Left ventricle myocardium inferior (tissue), 1 donor: Measurements from ENCODE around the gene OR5H1. TPM values are rescaled to one million over a fixed set of nuclear protein-coding genes. Genes with fewer than 3 reads are reported as not detected.

Source experiments
- DNase-seq: peaks from one replicate; pipeline ENCODE4 v3.0.0-alpha.2; 2020
- H3K27ac ChIP-seq: fragments of 200-600 bp; replicated peaks from 2 replicates; pipeline ENCODE4 v1.8.0; 2021
- H3K27me3 ChIP-seq: fragments of 200-600 bp; 2 replicates; pipeline ENCODE4 v1.8.0; 2021; ENCODE audit warnings: low read depth
- H3K36me3 ChIP-seq: fragments of 200-600 bp; 2 replicates; pipeline ENCODE4 v1.8.0; 2021
- H3K4me1 ChIP-seq: fragments of 200-600 bp; 2 replicates; pipeline ENCODE4 v1.8.0; 2021
- H3K4me3 ChIP-seq: fragments of 200-600 bp; 2 replicates; pipeline ENCODE4 v1.8.0; 2021; ENCODE audit warnings: mild to moderate bottlenecking, moderate library complexity
- H3K9me3 ChIP-seq: fragments of 200-600 bp; replicated peaks from 2 replicates; pipeline ENCODE4 v1.8.0; 2021
- CTCF ChIP-seq: fragments of 200-600 bp; IDR thresholded peaks from 2 replicates; pipeline ENCODE4 v1.8.0; 2021; ENCODE audit warnings: antibody characterized with exemption, mild to moderate bottlenecking, borderline replicate concordance
- intact Hi-C: fragments of 100-400 bp; cut with micrococcal nuclease; formaldehyde crosslinking; loops from one replicate; pipeline ENCODE4 v1.11.0; 2022
- total RNA-seq: library from RNA; stranded (reverse); fragmentation: NEBNext Ultra II Directional; extraction: Animal tissue kit (Norgen Biotek cat#: 25700); gene quantifications from one replicate; pipeline ENCODE4 v1.2.1, GENCODE V29; 2021
- donor health status: DM: no; HTN: yes; CAD: no; lungs with severe emphysema.

OR5H1 gene
- total RNA-seq, 1 donor from 2014 or later, result not detected

- H3K27me3 ChIP-seq, result no peaks in the 10 kb centered on the region
- intact Hi-C loops, result no loop called here
Observed at GRCh38 chr3:98171071-98171470, 40.5 kb downstream of the OR5H1 start.

GRCh38 chr3:98172621-98173020 lies 42.1 kb downstream of the OR5H1 start:
- Histone ChIP-seq H3K27ac (no peak overlapping the region), H3K9me3 (peaks cover 5% of the 10 kb centered on the region), H3K4me1 (no peaks in the 10 kb centered on the region), H3K27me3 (no peaks in the 10 kb centered on the region), H3K36me3 (no peaks in the 10 kb centered on the region), H3K4me3 (no peak overlapping the region)
- intact Hi-C loops, result no loop called here
- no peak for TF ChIP-seq CTCF
- no peak for DNase-seq

More at GRCh38 chr3:98171071-98171470, 40.5 kb downstream of the OR5H1 start:
- no peaks in the 10 kb centered on the region for H3K4me1 ChIP-seq
- H3K4me3 ChIP-seq, result no peak overlapping the region
- no peak for TF ChIP-seq CTCF
- H3K27ac ChIP-seq, result no peak overlapping the region
- no peak for DNase-seq
- H3K36me3 ChIP-seq, result no peaks in the 10 kb centered on the region
- peaks cover 5% of the 10 kb centered on the region for H3K9me3 ChIP-seq

DNA sequence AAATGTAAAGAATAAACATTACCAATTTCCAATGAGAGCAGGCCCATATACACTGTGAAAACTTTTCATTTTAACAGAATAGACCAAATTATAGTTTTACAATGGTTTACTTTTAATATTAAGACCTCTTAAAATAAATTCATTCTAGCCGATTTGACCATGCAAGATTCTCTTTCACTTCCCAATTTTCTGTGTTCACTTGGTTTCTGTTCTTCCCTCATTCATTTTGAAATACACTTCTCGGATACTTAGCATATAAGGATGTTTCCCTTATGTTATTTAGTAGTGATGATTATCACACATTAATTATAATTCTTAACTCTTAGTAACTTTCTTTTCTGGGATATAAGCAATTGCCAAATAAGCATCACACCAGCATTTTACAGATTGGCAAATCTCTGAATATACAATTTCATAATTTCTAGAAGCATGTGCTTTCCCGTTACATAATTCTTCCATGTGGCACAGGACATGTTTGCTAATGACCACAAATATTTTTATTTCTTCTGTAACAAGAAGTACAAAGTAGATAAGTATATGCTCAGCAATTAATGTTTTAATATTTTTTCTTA lies 49.9 kb downstream of the OR5H1 start:
- Histone ChIP-seq H3K9me3 (no peaks in the 10 kb centered on the region), H3K27ac (no peak overlapping the region), H3K4me3 (no peak overlapping the region), H3K27me3 (no peaks in the 10 kb centered on the region), H3K36me3 (no peaks in the 10 kb centered on the region), H3K4me1 (no peaks in the 10 kb centered on the region)
- no peak for DNase-seq
- TF ChIP-seq CTCF, result no peak
- intact Hi-C loops, result no loop called here

GRCh38 chr3:98182196-98182595 lies 51.7 kb downstream of the OR5H1 start:
- Histone ChIP-seq H3K27me3 (no peaks in the 10 kb centered on the region), H3K36me3 (no peaks in the 10 kb centered on the region), H3K4me1 (no peaks in the 10 kb centered on the region), H3K4me3 (no peak overlapping the region), H3K27ac (no peak overlapping the region), H3K9me3 (no peaks in the 10 kb centered on the region)
- TF ChIP-seq CTCF, result no peak
- intact Hi-C loops, result no loop called here
- no peak for DNase-seq

DNA sequence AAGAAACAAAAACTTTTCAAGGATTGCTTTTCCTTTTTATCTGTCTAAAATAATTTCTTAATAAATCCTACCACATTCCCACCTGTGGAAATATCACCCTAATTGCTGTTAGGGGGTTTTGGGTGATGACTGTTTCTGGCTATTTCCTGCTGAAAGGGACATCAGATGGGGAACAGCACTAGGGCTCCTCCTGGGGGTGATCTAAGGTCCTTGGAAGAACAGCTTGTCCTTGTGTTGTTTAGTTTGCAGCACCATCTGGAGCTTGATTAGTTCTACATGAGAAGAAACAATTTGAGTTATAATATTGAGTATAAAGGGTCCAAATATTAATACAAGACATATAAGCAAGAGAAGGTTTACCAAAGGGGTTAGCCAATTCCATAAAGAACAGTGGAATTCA lies 54.7 kb downstream of the OR5H1 start:
- H3K9me3 ChIP-seq, result no peaks in the 10 kb centered on the region
- no peaks in the 10 kb centered on the region for H3K36me3 ChIP-seq
- intact Hi-C loops, result no loop called here
- no peaks in the 10 kb centered on the region for H3K4me1 ChIP-seq
- H3K27ac ChIP-seq, result no peak overlapping the region
- H3K4me3 ChIP-seq, result no peak overlapping the region
- DNase-seq, result no peak
- TF ChIP-seq CTCF, result no peak
- H3K27me3 ChIP-seq, result no peaks in the 10 kb centered on the region

Other genes with a start within 250 kb of the OR5H1 start
- gene RIOX2, start 158.3 kb upstream of the OR5H1 start, total RNA-seq, result 9.5 TPM
- not detected for gene GABRR3, start 95.4 kb upstream of the OR5H1 start, total RNA-seq
- gene OR5AC2, start 43.5 kb upstream of the OR5H1 start, total RNA-seq, result not detected
- gene OR5H14, start 16.8 kb downstream of the OR5H1 start, total RNA-seq, result not detected
- gene OR5H15, start 36.0 kb downstream of the OR5H1 start, total RNA-seq, result not detected
- not detected for gene OR5H6, start 133.5 kb downstream of the OR5H1 start, total RNA-seq
- gene OR5H2, start 151.8 kb downstream of the OR5H1 start, total RNA-seq, result not detected
- not detected for gene OR5K4, start 223.1 kb downstream of the OR5H1 start, total RNA-seq